GM23248 (cell line): ENCODE results near the gene ABLIM1. TPM values are rescaled to one million over a fixed set of nuclear protein-coding genes. Genes with fewer than 3 reads are reported as not detected.

Experiments used
- DNase-seq: peaks from one replicate; pipeline ENCODE4 v3.0.0-alpha.2; 2015
- H2AFZ ChIP-seq: fragments of 200-600 bp; sonication (generic); 2 replicates; pipeline ENCODE4 v1.6.1; 2016; ENCODE audit warnings: antibody characterized with exemption
- H3F3A ChIP-seq: fragments of 200-600 bp; sonication (generic); 2 replicates; pipeline ENCODE4 v1.6.1; 2016; ENCODE audit warnings: mild to moderate bottlenecking, antibody characterized with exemption, mixed run types; ENCODE audit not compliant: insufficient read depth
- H3K27ac ChIP-seq: fragments of 200-600 bp; sonication (generic); 2 replicates; pipeline ENCODE4 v1.5.1; 2016; ENCODE audit warnings: mild to moderate bottlenecking
- H3K27me3 ChIP-seq: fragments of 200-600 bp; sonication (generic); replicated peaks from 2 replicates; pipeline ENCODE4 v1.6.1; 2016; ENCODE audit warnings: mild to moderate bottlenecking; ENCODE audit not compliant: insufficient read depth
- H3K36me3 ChIP-seq: fragments of 200-600 bp; sonication (generic); 2 replicates; pipeline ENCODE4 v1.6.1; 2016; ENCODE audit warnings: low read depth, mild to moderate bottlenecking
- H3K4me1 ChIP-seq: fragments of 200-600 bp; sonication (generic); 2 replicates; pipeline ENCODE4 v1.6.1; 2016; ENCODE audit warnings: mild to moderate bottlenecking; ENCODE audit not compliant: insufficient read depth
- H3K4me2 ChIP-seq: fragments of 200-600 bp; sonication (generic); one replicate; pipeline ENCODE4 v1.6.1; 2016; ENCODE audit warnings: mild to moderate bottlenecking; ENCODE audit not compliant: unreplicated experiment
- H3K4me3 ChIP-seq: fragments of 200-600 bp; sonication (generic); 2 replicates; pipeline ENCODE4 v1.5.1; 2016; ENCODE audit warnings: mild to moderate bottlenecking
- H3K79me2 ChIP-seq: fragments of 200-600 bp; sonication (generic); 2 replicates; pipeline ENCODE4 v1.6.1; 2016; ENCODE audit warnings: mild to moderate bottlenecking; ENCODE audit not compliant: insufficient read depth
- H3K9ac ChIP-seq: fragments of 200-600 bp; sonication (generic); 2 replicates; pipeline ENCODE4 v1.6.1; 2016; ENCODE audit warnings: mild to moderate bottlenecking
- H3K9me2 ChIP-seq: fragments of 200-600 bp; sonication (generic); 2 replicates; pipeline ENCODE4 v1.6.1; 2016; ENCODE audit warnings: mixed run types, mild to moderate bottlenecking, moderate library complexity; ENCODE audit not compliant: insufficient read depth
- H3K9me3 ChIP-seq: fragments of 200-600 bp; sonication (generic); one replicate; pipeline ENCODE4 v1.6.1; 2017; ENCODE audit warnings: low read depth
- H4K20me1 ChIP-seq: fragments of 200-600 bp; sonication (generic); 2 replicates; pipeline ENCODE4 v1.6.0; 2016; ENCODE audit not compliant: insufficient read depth
- EZH2 ChIP-seq: fragments of 200-600 bp; sonication (generic); IDR thresholded peaks from 2 replicates; pipeline ENCODE4 v1.6.1; 2018; ENCODE audit warnings: antibody characterized with exemption, mild to moderate bottlenecking; ENCODE audit not compliant: insufficient read depth, poor library complexity, severe bottlenecking
- EZH2phosphoT487 ChIP-seq: fragments of 200-600 bp; sonication (generic); IDR thresholded peaks from 2 replicates; pipeline ENCODE4 v1.6.1; 2018; ENCODE audit warnings: antibody characterized with exemption, moderate library complexity, mild to moderate bottlenecking, low read depth; ENCODE audit not compliant: insufficient read depth
- WGBS, 2 experiments: methylation state at CpG; one replicate each; pipeline ENCODE4 v1.1.6; 2015 to 2017; ENCODE audit warnings: low lambda C conversion rate in 2 of 2, low coverage in 1 of 2; ENCODE audit errors: missing lambda C conversion rate in 2 of 2; 5-methylcytosine and 5-hydroxymethylcytosine counted together
- in situ Hi-C: fragments of 300-500 bp; cut with MboI; formaldehyde crosslinking; loops from 2 replicates; pipeline ENCODE4 v1.15.0; 2020
- polyA plus RNA-seq: library from polyadenylated mRNA; unstranded; fragments of >200 nt; fragmentation: Nextera tagmentation; extraction: Ambion mirVana; gene quantifications from 2 replicates; pipeline ENCODE4 v1.2.1, GENCODE V29; 2016
- total RNA-seq: library from RNA; depleted of rRNA; stranded (reverse); fragments of >200 nt; shearing (Covaris generic); gene quantifications from 2 replicates; pipeline ENCODE4 v1.2.3, GENCODE V29; 2014

ABLIM1 gene
- total and polyA plus RNA-seq, 2 experiments from 2014 or later, result 0.54 to 0.78 TPM

GRCh38 chr10:114491419-114491818, 166.7 kb downstream of the ABLIM1 start:
- Histone ChIP-seq H3K9me2 (no peaks in the 10 kb centered on the region), H3K9me3 (no peaks in the 10 kb centered on the region), H3K9ac (no peak overlapping the region), H3K4me3 (no peak overlapping the region), H3K79me2 (no peaks in the 10 kb centered on the region), H3K4me1 (no peaks in the 10 kb centered on the region), H3K4me2 (no peak overlapping the region), H3K27me3 (no peaks in the 10 kb centered on the region; the same call in 1 of the 2 replicates), H2AFZ (no peak overlapping the region), H3K27ac (no peak overlapping the region), H3F3A (no peaks in the 10 kb centered on the region), H3K36me3 (no peaks in the 10 kb centered on the region), H4K20me1 (no peaks in the 10 kb centered on the region)
- no peak for TF ChIP-seq EZH2phosphoT487
- TF ChIP-seq EZH2, result no peak
- in situ Hi-C loops, result no loop called here
- WGBS, 2 experiments, result 22 to 29% methylated on average over 3 of the region's 3 CpGs
- no peak for DNase-seq

GRCh38 chr10:114489521-114490310, 168.4 kb downstream of the ABLIM1 start:
- Histone ChIP-seq H3K79me2 (no peaks in the 10 kb centered on the region), H3K4me2 (no peak overlapping the region), H4K20me1 (no peaks in the 10 kb centered on the region), H3K4me1 (no peaks in the 10 kb centered on the region), H3K36me3 (no peaks in the 10 kb centered on the region), H3K27ac (no peak overlapping the region), H3K9me2 (no peaks in the 10 kb centered on the region), H3K4me3 (no peak overlapping the region), H3K9me3 (peaks cover 4% of the 10 kb centered on the region), H2AFZ (no peak overlapping the region), H3K27me3 (peaks cover 5% of the 10 kb centered on the region; the same call in 1 of the 2 replicates), H3F3A (no peaks in the 10 kb centered on the region), H3K9ac (no peak overlapping the region)
- in situ Hi-C loops, result no loop called here
- WGBS, 2 experiments, result 72 to 75% methylated on average over 14 of the region's 14 CpGs
- DNase-seq, result no peak
- TF ChIP-seq EZH2 (no peak), EZH2phosphoT487 (no peak)

DNA sequence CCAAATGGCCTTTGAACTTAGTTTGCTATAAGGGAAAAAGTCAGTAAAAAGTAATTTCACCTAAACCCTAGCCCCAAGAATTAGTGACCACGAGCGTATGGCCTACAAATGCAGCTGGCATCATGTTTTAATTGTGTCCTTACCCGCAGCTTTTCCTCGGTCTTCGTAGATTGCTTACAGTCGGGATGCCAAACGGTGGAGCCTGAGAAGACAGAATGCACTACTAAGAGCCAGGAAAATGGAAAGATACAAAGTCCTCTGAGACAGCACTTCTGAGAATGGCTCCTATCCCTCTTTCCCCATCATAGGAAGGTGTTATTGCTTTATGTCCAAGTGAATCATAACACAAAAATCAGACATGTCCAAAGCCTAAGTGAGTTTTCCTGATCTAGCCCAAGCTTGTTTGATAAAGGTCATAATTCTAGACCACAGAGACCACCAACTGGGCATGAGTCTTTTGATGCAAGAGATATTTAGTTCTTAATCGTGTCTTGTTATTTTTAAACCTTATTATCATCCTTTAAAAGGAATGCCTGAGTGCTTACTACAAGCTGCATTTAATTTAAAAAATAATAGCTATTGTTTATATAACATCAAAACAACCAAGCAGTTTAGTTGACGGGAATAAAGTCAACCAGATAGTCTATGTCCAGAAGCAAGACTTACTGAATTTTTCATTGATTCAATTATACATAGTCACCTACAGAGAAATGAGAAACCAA, 170.1 kb downstream of the ABLIM1 start:
- no peak overlapping the region for H3K4me2 ChIP-seq
- DNase-seq, result no peak
- H3K27me3 ChIP-seq, result peaks cover 9% of the 10 kb centered on the region; the same call in 1 of the 2 replicates
- no peaks in the 10 kb centered on the region for H3K79me2 ChIP-seq
- H3K9ac ChIP-seq, result no peak overlapping the region
- no peaks in the 10 kb centered on the region for H3K4me1 ChIP-seq
- H3K9me2 ChIP-seq, result no peaks in the 10 kb centered on the region
- in situ Hi-C loops, result no loop called here
- WGBS, 2 experiments, result 78 to 79% methylated on average over 9 of the region's 9 CpGs
- no peaks in the 10 kb centered on the region for H3F3A ChIP-seq
- H3K4me3 ChIP-seq, result no peak overlapping the region
- no peaks in the 10 kb centered on the region for H4K20me1 ChIP-seq
- H3K9me3 ChIP-seq, result peaks cover 4% of the 10 kb centered on the region
- TF ChIP-seq EZH2phosphoT487 (no peak), EZH2 (no peak)
- no peak overlapping the region for H2AFZ ChIP-seq
- H3K27ac ChIP-seq, result no peak overlapping the region
- H3K36me3 ChIP-seq, result no peaks in the 10 kb centered on the region

- H3K27me3 ChIP-seq, result peaks cover 16% of the 10 kb centered on the region; the same call in 1 of the 2 replicates
- DNase-seq, result no peak
- H3K27ac ChIP-seq, result no peak overlapping the region
- H3K79me2 ChIP-seq, result no peaks in the 10 kb centered on the region
- H3K9ac ChIP-seq, result no peak overlapping the region
- H3K4me2 ChIP-seq, result no peak overlapping the region
- in situ Hi-C loops, result no loop called here
- H4K20me1 ChIP-seq, result no peaks in the 10 kb centered on the region
- H3K9me3 ChIP-seq, result peaks cover 4% of the 10 kb centered on the region
- H3F3A ChIP-seq, result no peaks in the 10 kb centered on the region
- no peaks in the 10 kb centered on the region for H3K4me1 ChIP-seq
- no peak overlapping the region for H2AFZ ChIP-seq
- H3K4me3 ChIP-seq, result no peak overlapping the region
- no peaks in the 10 kb centered on the region for H3K36me3 ChIP-seq
- TF ChIP-seq EZH2 (no peak), EZH2phosphoT487 (no peak)
- no peaks in the 10 kb centered on the region for H3K9me2 ChIP-seq
- 73 to 74% methylated on average over 10 of the region's 10 CpGs for WGBS, 2 experiments
Measured at GRCh38 chr10:114486938-114487814, 170.9 kb downstream of the ABLIM1 start.
